GM06990 (cell line): ENCODE measurements around the gene AK1.

Source experiments
- DNase-seq: peaks from one replicate; pipeline ENCODE4 v3.0.0-alpha.2; 2011; ENCODE audit not compliant: insufficient read length; ENCODE audit errors: extremely low read depth
- H3K27me3 ChIP-seq: replicated peaks from 2 replicates; pipeline ENCODE4 v1.6.0; 2011; ENCODE audit warnings: low read length; ENCODE audit not compliant: control insufficient read depth, insufficient read depth
- H3K36me3 ChIP-seq: 2 replicates; pipeline ENCODE4 v1.5.1; 2011; ENCODE audit warnings: low read length; ENCODE audit not compliant: control insufficient read depth, insufficient read depth
- H3K4me3 ChIP-seq: replicated peaks from 2 replicates; pipeline ENCODE4 v1.5.1; 2011; ENCODE audit warnings: low read depth, mild to moderate bottlenecking, control low read depth, low read length
- TF ChIP-seq, protein P1 (sequence below): IDR thresholded peaks from 2 replicates; pipeline ENCODE4 v1.5.1; 2011; ENCODE audit warnings: low read length, control low read depth, mild to moderate bottlenecking, inconsistent platforms; ENCODE audit not compliant: insufficient read depth, poor library complexity, severe bottlenecking

The AK1 gene

DNA sequence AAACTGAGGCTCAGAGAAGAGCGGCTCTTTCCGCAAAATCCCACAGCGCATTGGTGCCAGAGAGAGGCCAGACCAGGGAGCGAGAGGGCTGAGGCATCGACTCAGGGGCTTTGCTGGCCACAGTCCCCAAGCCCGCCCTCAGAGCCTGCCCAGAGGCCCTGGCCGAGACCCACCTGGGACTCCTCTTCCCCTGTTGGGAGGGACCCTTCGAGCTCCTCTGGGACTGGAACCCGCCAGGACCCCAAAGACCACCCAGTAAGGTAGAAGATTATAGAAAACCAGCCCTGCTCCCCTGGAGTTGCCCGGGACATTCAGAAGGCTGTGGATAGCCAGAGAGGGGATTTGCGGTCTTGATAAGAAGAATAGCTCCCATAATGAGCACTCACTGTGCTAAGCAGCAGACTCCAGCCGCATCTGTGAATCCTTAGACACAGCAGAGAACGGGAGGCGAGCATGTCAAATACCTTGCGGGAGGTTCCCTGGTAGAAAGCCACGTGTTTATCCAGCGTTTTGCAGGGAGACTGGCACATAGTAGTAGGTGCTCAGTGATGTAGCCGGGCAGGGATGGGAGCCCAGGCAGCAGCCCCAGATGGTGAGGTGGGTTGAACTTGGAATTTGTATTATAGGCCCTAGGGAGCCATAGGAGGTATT lies 651 bp upstream of the AK1 start:
- Histone ChIP-seq H3K36me3 (no peaks in the 10 kb centered on the region), H3K27me3 (no peaks in the 10 kb centered on the region), H3K4me3 (no peak overlapping the region)
- no peak for DNase-seq
- TF ChIP-seq, protein P1, sequence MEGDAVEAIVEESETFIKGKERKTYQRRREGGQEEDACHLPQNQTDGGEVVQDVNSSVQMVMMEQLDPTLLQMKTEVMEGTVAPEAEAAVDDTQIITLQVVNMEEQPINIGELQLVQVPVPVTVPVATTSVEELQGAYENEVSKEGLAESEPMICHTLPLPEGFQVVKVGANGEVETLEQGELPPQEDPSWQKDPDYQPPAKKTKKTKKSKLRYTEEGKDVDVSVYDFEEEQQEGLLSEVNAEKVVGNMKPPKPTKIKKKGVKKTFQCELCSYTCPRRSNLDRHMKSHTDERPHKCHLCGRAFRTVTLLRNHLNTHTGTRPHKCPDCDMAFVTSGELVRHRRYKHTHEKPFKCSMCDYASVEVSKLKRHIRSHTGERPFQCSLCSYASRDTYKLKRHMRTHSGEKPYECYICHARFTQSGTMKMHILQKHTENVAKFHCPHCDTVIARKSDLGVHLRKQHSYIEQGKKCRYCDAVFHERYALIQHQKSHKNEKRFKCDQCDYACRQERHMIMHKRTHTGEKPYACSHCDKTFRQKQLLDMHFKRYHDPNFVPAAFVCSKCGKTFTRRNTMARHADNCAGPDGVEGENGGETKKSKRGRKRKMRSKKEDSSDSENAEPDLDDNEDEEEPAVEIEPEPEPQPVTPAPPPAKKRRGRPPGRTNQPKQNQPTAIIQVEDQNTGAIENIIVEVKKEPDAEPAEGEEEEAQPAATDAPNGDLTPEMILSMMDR: no peak

DNA sequence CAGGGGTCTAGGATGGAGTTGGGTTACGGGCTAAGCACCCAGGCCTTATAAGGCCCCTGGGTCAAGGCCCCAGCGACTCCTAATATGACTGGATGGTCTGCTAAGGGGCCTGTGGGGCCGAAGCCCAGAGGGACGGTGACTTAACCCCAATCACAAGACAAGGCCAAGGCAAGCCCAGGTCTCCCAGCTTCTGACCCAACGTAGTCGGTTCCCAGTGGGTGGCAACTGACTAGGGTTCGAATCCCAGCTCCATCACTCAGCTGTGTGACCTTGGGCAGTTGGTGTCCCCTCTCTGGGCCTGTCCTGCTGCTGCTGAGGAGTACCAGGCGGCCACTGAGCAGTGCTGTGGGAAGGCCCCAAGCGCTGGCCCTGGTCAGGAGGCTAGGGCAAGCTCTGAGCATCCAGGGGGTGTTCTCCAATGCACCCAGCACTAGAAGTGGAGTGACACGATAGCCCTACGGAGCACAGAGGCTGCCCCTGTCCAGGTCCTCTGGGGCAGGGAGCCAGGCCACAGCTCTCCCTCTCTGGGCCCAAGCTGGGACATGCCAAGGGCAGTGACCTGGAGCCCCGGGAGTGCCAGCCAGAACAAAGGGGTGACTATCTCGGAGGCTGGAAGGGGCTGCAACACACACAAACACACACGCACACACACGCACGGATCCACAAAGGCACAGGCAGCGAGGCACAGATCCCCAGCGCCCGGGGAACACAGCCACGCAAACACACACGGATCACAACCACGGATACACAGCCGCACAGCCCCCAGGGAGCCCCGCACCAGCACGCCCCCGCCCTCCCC lies 512 bp downstream of the AK1 start:
- no peak overlapping the region for H3K4me3 ChIP-seq
- TF ChIP-seq, protein P1: no peak
- no peaks in the 10 kb centered on the region for H3K36me3 ChIP-seq
- no peak for DNase-seq
- no peaks in the 10 kb centered on the region for H3K27me3 ChIP-seq

DNA sequence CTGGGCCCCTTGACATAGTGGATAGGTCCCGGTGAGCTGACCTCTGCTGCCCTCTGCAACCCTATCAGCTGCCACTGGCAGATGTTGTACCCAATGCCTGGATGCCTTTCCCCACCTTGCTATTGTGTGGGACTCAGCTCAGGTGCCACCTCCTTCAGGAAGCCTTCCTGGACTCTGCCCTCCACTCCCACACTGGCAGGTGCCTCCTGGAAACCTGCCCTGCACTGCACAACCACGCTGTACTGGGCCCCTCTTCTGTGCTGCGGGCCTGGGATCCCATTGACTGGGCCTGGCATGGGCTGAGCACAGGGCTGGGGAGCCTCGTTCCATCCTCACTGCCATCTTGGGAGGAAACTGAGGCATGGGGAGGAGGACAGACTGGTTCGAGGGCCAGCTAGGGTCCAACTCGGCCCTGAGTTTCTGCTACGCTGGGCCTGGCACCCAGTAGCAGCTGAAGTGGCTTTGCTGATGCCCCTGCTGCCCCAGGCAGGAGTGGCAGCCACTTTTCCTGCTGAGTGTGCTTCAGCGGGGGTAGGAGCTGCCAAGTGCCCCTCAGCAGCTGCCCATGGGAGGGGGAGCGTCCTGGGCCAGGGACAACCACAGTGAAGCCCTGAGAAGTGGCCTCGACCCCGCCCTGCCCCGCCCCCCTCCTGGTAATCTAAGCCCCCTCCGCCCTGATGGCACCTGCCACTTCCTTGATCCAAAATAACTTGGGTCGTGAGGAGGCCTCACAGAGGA lies 1.3 kb downstream of the AK1 start:
- Histone ChIP-seq H3K36me3 (no peaks in the 10 kb centered on the region), H3K4me3 (no peak overlapping the region), H3K27me3 (no peaks in the 10 kb centered on the region)
- DNase-seq: no peak
- TF ChIP-seq, protein P1: no peak

DNA sequence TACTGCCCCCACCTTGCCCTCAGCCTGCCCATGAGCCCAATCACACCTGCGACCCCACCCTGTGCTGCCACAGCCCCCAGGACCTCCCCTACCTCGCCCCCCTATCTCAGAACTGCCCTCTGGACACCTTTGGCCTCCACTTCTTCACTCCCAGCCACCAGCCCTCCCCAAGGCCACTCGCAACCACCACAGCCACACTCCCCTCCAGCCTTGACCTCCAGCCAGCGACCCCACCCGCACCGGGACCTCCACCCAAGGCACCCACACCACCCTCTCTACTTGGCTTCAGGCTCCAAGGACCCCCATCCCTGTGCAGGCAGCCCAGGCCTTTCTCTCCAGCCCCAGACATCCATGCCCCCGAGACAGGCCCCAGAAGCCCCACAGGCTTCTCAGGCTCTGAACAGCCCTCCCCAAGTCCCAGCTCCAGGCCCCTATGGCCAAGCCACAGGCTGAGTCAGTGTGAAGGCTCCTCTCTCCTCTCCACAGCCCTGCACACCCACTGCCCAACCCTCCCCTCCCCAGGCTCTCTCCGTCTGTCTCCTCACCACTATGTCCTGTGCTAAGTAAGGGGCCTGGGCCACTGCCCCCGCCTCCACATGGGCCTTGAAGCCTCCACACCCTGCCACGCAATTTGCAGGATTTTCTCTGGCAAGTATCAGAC lies 2.0 kb downstream of the AK1 start:
- Histone ChIP-seq H3K4me3 (no peak overlapping the region), H3K27me3 (no peaks in the 10 kb centered on the region), H3K36me3 (no peaks in the 10 kb centered on the region)
- DNase-seq: no peak
- TF ChIP-seq, protein P1: no peak

DNA sequence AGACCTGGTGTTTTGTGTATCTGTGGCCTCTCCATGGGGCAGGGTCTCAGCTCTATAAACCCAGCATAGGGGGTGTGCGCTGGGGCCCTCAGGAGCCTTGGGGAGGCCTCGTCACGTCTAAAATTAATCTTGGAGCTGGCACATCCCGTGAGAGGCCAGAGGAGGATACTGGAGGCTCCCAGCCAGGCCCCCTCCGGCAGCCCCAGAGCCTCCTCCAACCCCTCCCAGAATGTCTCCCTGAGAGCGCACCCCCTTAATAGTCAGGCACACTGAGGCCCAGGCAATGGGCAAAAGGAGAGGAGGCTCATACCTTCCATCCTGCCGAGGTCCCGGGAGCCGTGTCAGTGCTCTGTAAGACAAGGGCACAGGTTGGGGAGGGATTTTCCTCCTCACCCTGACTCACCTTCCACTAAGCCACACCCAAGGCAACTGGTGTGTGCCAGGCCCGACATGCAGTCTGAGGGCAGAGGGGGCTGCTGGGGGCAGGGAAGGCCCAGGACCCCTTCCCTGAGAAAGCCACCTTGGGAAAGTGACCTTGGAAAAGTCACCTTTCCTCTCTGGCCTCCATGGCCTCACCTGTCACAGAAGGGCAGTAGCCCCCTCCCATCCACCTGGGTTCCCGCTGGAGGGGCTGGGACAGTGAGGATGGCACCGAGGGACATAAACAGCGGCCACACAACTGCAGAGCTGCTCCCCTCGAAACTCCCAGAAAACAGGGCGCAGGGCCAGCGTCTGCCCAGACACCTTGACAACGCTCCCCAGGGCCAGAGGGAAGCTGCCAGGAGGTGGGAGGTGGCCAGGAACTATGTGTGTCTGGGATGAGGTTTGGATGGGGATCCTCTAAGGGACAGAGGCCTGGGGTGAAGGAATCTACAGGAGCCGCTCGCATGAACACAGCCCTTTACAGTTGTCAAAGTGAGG lies 2.9 kb downstream of the AK1 start:
- DNase-seq: no peak
- Histone ChIP-seq H3K4me3 (no peak overlapping the region), H3K36me3 (no peaks in the 10 kb centered on the region), H3K27me3 (no peaks in the 10 kb centered on the region)
- TF ChIP-seq, protein P1: no peak
